GM18861 (cell line): ENCODE data around the gene MRPL41.
"Not testable (repeated sequence)": the region's sequence is repeated elsewhere in the genome, so short reads cannot be mapped to it uniquely, and the experiment has no call there.

Experiments
- ATAC-seq: cut with Tn5 transposase; IDR thresholded peaks from one replicate; pipeline ENCODE4 v1.9.1; 2021; ENCODE audit not compliant: unreplicated experiment

MRPL41 gene

GRCh38 chr9:137551264-137552021 lies at the start of gene MRPL41:
Gene MRPL41 (plus strand): TSS chr9:137551879. CDS start chr9:137552082, 203 bp downstream.
- ATAC-seq = peak; percentile 76

GRCh38 chr9:137502008-137502911 lies 49.4 kb upstream of the MRPL41 start:
- no peak for ATAC-seq

GRCh38 chr9:137504432-137504777 lies 47.3 kb upstream of the MRPL41 start:
- no peak for ATAC-seq

GRCh38 chr9:137505421-137506140 lies 46.1 kb upstream of the MRPL41 start:
- ATAC-seq = no peak

- no peak for ATAC-seq
Observed at GRCh38 chr9:137506274-137506673, 45.4 kb upstream of the MRPL41 start.

GRCh38 chr9:137506702-137507171 lies 44.9 kb upstream of the MRPL41 start:
- no peak for ATAC-seq

- no peak for ATAC-seq
Observed at GRCh38 chr9:137509198-137509597, 42.5 kb upstream of the MRPL41 start.

GRCh38 chr9:137511126-137511525 lies 40.6 kb upstream of the MRPL41 start:
- ATAC-seq = not testable (repeated sequence)

- no peak for ATAC-seq
Observed at GRCh38 chr9:137511758-137512463, 39.8 kb upstream of the MRPL41 start.

GRCh38 chr9:137513136-137513535 lies 38.5 kb upstream of the MRPL41 start:
- not testable (repeated sequence) for ATAC-seq

GRCh38 chr9:137513801-137514570 lies 37.7 kb upstream of the MRPL41 start:
- not testable (repeated sequence) for ATAC-seq

- no peak for ATAC-seq
Observed at GRCh38 chr9:137514691-137515337, 36.9 kb upstream of the MRPL41 start.

GRCh38 chr9:137515338-137515724 lies 36.3 kb upstream of the MRPL41 start:
- ATAC-seq = no peak

- ATAC-seq = no peak
Observed at GRCh38 chr9:137516144-137516917, 35.3 kb upstream of the MRPL41 start.

- not testable (repeated sequence) for ATAC-seq
Observed at GRCh38 chr9:137518661-137519459, 32.8 kb upstream of the MRPL41 start.

- ATAC-seq = no peak
Observed at GRCh38 chr9:137519553-137519952, 32.1 kb upstream of the MRPL41 start.

GRCh38 chr9:137520614-137521404 lies 30.9 kb upstream of the MRPL41 start:
- no peak for ATAC-seq
